ENCODE measurements around the gene ELOVL1. TPM values are rescaled to one million over a fixed set of nuclear protein-coding genes. Genes with fewer than 3 reads are reported as not detected.
A peak's percentile ranks its signal among the peaks of the same experiment; 100 is the strongest.

Gene ELOVL1
- total RNA-seq, 4 donors from 2014 or later, result 99.8 to 187 (median 115) TPM

- DNase-seq, result no peak
- 84 to 89% methylated on average over 4 of the region's 4 CpGs for WGBS, 2 donors
- TF ChIP-seq POLR2A (IDR thresholded peaks at IDR 0.05) (no peak), CTCF (IDR thresholded peaks at IDR 0.05) (no peak)
- Histone ChIP-seq H3K27me3 (no peaks in the 10 kb centered on the region), H3K36me3 (peaks cover 0 to 20% (median 5%) of the 10 kb centered on the region in 3 donors), H3K27ac (peak overlapping the region in 2 of 4 donors; percentile 97 to 98), H3K9me3 (no peaks in the 10 kb centered on the region), H3K4me1 (peaks cover 15 to 35% (median 18%) of the 10 kb centered on the region in 3 donors), H3K4me3 (no peak overlapping the region)
- intact Hi-C loops (cut with DNase I), result no loop called here
Measured at GRCh38 chr1:43357251-43357650, 10.6 kb downstream of the ELOVL1 start.

DNA sequence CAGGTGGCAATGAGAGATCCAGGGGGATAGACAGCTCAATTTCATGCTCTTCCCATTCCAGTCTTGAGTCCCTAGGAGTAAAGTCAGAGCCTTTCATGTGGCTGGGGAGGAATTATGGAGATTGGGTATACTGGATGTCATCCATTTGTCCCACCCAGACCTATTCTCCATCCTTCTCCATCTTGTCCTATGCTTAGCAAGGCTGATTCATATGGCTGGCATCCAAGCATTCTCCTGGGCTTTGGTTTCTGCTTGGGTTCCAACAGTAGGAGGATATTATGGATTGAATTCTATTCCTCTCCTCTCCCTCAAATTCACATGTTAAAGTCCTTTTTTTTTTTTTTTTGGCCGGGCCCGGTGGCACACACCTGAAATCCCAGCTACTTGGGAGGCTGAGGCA lies 12.9 kb downstream of the ELOVL1 start:
- intact Hi-C loops (cut with DNase I), result no loop called here
- no peak for TF ChIP-seq CTCF (IDR thresholded peaks at IDR 0.05)
- no peak for TF ChIP-seq POLR2A (IDR thresholded peaks at IDR 0.05)

DNA sequence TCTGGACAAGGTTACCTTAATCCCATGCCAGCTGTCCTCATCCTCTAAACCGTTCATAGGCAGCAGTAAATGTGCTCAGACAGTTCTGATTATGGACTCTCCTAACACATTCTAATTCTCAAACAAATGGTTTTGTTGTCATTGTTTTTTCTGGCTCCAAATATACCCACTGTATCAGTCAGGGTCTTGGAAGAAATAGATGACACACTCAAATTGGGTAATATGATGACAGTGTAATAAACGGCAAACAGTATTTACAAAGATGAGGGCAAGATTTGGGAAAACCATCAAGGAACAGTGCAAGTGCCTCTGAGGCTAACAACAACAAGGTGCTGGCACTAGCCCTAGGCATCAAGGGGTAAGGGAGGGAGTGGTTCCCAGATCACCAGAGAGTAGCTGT lies 13.3 kb downstream of the ELOVL1 start:
- H3K27ac ChIP-seq, result peak overlapping the region in 1 of 4 donors; percentile 2
- DNase-seq, result no peak
- no peak overlapping the region for H3K4me3 ChIP-seq
- H3K36me3 ChIP-seq, result no peaks in the 10 kb centered on the region
- 63 to 81% methylated on average over 2 of the region's 2 CpGs for WGBS, 2 donors
- intact Hi-C loops (cut with DNase I), result no loop called here
- H3K9me3 ChIP-seq, result no peaks in the 10 kb centered on the region
- TF ChIP-seq CTCF (IDR thresholded peaks at IDR 0.05) (no peak), POLR2A (IDR thresholded peaks at IDR 0.05) (no peak)
- no peaks in the 10 kb centered on the region for H3K27me3 ChIP-seq
- peaks cover 11 to 29% (median 14%) of the 10 kb centered on the region in 3 donors for H3K4me1 ChIP-seq

More for the DNA sequence above, 12.9 kb downstream of the ELOVL1 start:
- Histone ChIP-seq H3K27me3 (no peaks in the 10 kb centered on the region), H3K4me3 (no peak overlapping the region), H3K36me3 (no peaks in the 10 kb centered on the region), H3K9me3 (no peaks in the 10 kb centered on the region), H3K27ac (no peak overlapping the region), H3K4me1 (peaks cover 15 to 29% (median 18%) of the 10 kb centered on the region in 3 donors)
- no peak for DNase-seq
- WGBS, 2 donors, result 100% methylated on average over 2 of the region's 2 CpGs; no CpG with 5 or more reads in 1 of the 2 donors

DNA sequence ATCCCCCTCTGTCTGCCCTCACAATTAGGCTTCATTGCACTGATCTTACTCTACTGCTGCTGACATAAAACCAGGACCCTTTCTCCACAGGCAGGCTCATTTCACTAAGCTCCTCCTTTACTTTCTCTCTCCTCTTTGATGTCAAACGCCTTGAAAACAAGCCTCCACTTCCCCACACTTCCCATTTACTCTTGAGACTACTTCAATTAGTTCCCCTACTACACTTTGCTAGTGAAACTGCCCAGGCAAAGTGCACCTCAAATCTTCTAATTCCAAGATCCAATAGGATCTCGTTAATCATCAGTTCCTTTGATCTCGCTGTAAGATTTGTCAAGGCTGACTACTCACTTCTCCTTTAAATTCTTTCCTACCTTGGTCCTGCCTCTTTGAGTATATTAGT lies 14.9 kb downstream of the ELOVL1 start:
- intact Hi-C loops (cut with DNase I), result no loop called here
- WGBS, 2 donors, result 62 to 68% methylated on average over 3 of the region's 3 CpGs
- TF ChIP-seq CTCF (IDR thresholded peaks at IDR 0.05), result no peak
- TF ChIP-seq POLR2A (IDR thresholded peaks at IDR 0.05), result no peak
- H3K4me1 ChIP-seq, result peaks cover 3 to 32% (median 12%) of the 10 kb centered on the region in 3 donors
- no peaks in the 10 kb centered on the region for H3K36me3 ChIP-seq
- H3K27ac ChIP-seq, result no peak overlapping the region
- DNase-seq, result no peak
- no peak overlapping the region for H3K4me3 ChIP-seq
- no peaks in the 10 kb centered on the region for H3K27me3 ChIP-seq
- no peaks in the 10 kb centered on the region for H3K9me3 ChIP-seq

- 93 to 100% methylated on average over 1 to 2 of the region's 2 CpGs for WGBS, 2 donors
- Histone ChIP-seq H3K4me3 (no peak overlapping the region), H3K27ac (no peak overlapping the region), H3K36me3 (no peaks in the 10 kb centered on the region), H3K27me3 (no peaks in the 10 kb centered on the region), H3K9me3 (no peaks in the 10 kb centered on the region), H3K4me1 (peaks cover 0 to 30% (median 8%) of the 10 kb centered on the region in 3 donors)
- DNase-seq, result no peak
- TF ChIP-seq CTCF (IDR thresholded peaks at IDR 0.05) (no peak), POLR2A (IDR thresholded peaks at IDR 0.05) (no peak)
- intact Hi-C loops (cut with DNase I), result no loop called here
Measured at GRCh38 chr1:43352351-43352705, 15.5 kb downstream of the ELOVL1 start.

All from esophagus squamous epithelium (tissue), 5 donors.